HepG2 (cell line): ENCODE measurements around the gene NARS2. TPM values are rescaled to one million over a fixed set of nuclear protein-coding genes. Genes with fewer than 3 reads are reported as not detected.

Experiments
- E2F5 ChIP-seq: sonication (generic); formaldehyde crosslinking; conservative IDR thresholded peaks from 2 replicates; pipeline ENCODE4 v1.4.0; 2020; ENCODE audit warnings: missing genetic modification reagents
- EP300 ChIP-seq, 3 experiments: sonication (generic) in 1 of 3; formaldehyde crosslinking in 1 of 3; IDR thresholded peaks; 2 replicates each; pipeline versions ENCODE4 v1.5.1 to v1.6.1; 2011 to 2020; ENCODE audit warnings: low read depth in 2 of 3, low read length in 2 of 3, borderline replicate concordance in 1 of 3, improper control_type of control experiment in 1 of 3, mild to moderate bottlenecking in 1 of 3, missing genetic modification reagents in 1 of 3, moderate library complexity in 1 of 3
- FOXJ3 ChIP-seq: sonication (generic); formaldehyde crosslinking; IDR thresholded peaks from 2 replicates; pipeline ENCODE4 v1.4.0; 2020; ENCODE audit warnings: missing genetic modification reagents, mild to moderate bottlenecking, borderline replicate concordance
- FOXK2 ChIP-seq: fragments of 450-650 bp; IDR thresholded peaks from 2 replicates; pipeline ENCODE4 v1.6.1; 2016
- FOXM1 ChIP-seq: sonication (generic); formaldehyde crosslinking; IDR thresholded peaks from 2 replicates; pipeline ENCODE4 v1.5.0; 2020; ENCODE audit warnings: missing genetic modification reagents
- GFI1 ChIP-seq: sonication (generic); formaldehyde crosslinking; IDR thresholded peaks from 2 replicates; pipeline ENCODE4 v1.5.0; 2020; ENCODE audit warnings: missing genetic modification reagents, mild to moderate bottlenecking, borderline replicate concordance
- HDAC6 ChIP-seq: fragments of 200-600 bp; sonication (generic); IDR thresholded peaks from 2 replicates; pipeline ENCODE4 v1.7.0; 2017; ENCODE audit warnings: mild to moderate bottlenecking, antibody characterized with exemption, low read length, low read depth
- HOXA5 ChIP-seq: sonication (generic); formaldehyde crosslinking; IDR thresholded peaks from 2 replicates; pipeline ENCODE4 v1.4.0; 2020; ENCODE audit warnings: missing genetic modification reagents
- JARID2 ChIP-seq: sonication (generic); formaldehyde crosslinking; IDR thresholded peaks from 2 replicates; pipeline ENCODE4 v1.8.1; 2023; ENCODE audit warnings: missing genetic modification reagents, inconsistent platforms; ENCODE audit not compliant: insufficient replicate concordance
- MXI1 ChIP-seq: IDR thresholded peaks from 3 replicates; pipeline ENCODE4 v1.6.1; 2012; ENCODE audit warnings: low read depth, low read length, inconsistent platforms, borderline replicate concordance
- PATZ1 ChIP-seq: sonication (generic); formaldehyde crosslinking; IDR thresholded peaks from 2 replicates; pipeline ENCODE4 v1.4.0; 2020; ENCODE audit warnings: missing genetic modification reagents
- PAXIP1 ChIP-seq: sonication (generic); formaldehyde crosslinking; conservative IDR thresholded peaks from 2 replicates; pipeline ENCODE4 v1.4.0; 2020; ENCODE audit warnings: mild to moderate bottlenecking, missing genetic modification reagents, moderate library complexity
- PPARG ChIP-seq: conservative IDR thresholded peaks from 2 replicates; pipeline ENCODE4 v1.6.1; 2016; ENCODE audit warnings: missing biosample characterization, missing genetic modification reagents
- RELA ChIP-seq: sonication (generic); formaldehyde crosslinking; IDR thresholded peaks from 2 replicates; pipeline ENCODE4 v1.4.0; 2020; ENCODE audit warnings: missing genetic modification reagents
- SAP130 ChIP-seq: IDR thresholded peaks from 2 replicates; pipeline ENCODE4 v1.6.1; 2016; ENCODE audit warnings: low read depth
- SOX13 ChIP-seq, 3 experiments: fragments of 450-650 bp in 1 of 3; sonication (generic) in 1 of 3; formaldehyde crosslinking in 1 of 3; IDR thresholded peaks in 2 of 3; conservative IDR thresholded peaks in 1 of 3; 2 replicates each; pipeline versions ENCODE4 v1.5.0 to v1.6.1; 2016 to 2020; ENCODE audit warnings: antibody characterized with exemption in 1 of 3, mild to moderate bottlenecking in 1 of 3, missing compliant biosample characterization in 1 of 3, missing genetic modification reagents in 1 of 3, moderate library complexity in 1 of 3
- SOX5 ChIP-seq: IDR thresholded peaks from 2 replicates; pipeline ENCODE4 v1.6.1; 2016; ENCODE audit warnings: borderline replicate concordance
- SOX6 ChIP-seq, 2 experiments: fragments of 450-650 bp in 1 of 2; sonication (generic) in 1 of 2; formaldehyde crosslinking in 1 of 2; IDR thresholded peaks; 2 replicates each; pipeline versions ENCODE4 v1.4.0 to v1.6.1; 2017 to 2020; ENCODE audit warnings: antibody characterized with exemption in 1 of 2, mild to moderate bottlenecking in 1 of 2, missing genetic modification reagents in 1 of 2
- SP5 ChIP-seq: IDR thresholded peaks from 2 replicates; pipeline ENCODE4 v1.6.1; 2016; ENCODE audit warnings: low read depth, borderline replicate concordance
- ZNF224 ChIP-seq: sonication (generic); formaldehyde crosslinking; IDR thresholded peaks from 2 replicates; pipeline ENCODE4 v1.5.0; 2020; ENCODE audit warnings: mild to moderate bottlenecking, missing genetic modification reagents
- ZNF225 ChIP-seq: sonication (generic); formaldehyde crosslinking; IDR thresholded peaks from 2 replicates; pipeline ENCODE4 v1.4.0; 2020; ENCODE audit warnings: mild to moderate bottlenecking, missing genetic modification reagents
- ZNF333 ChIP-seq: sonication (generic); formaldehyde crosslinking; IDR thresholded peaks from 2 replicates; pipeline ENCODE4 v1.4.0; 2020; ENCODE audit warnings: mild to moderate bottlenecking, missing genetic modification reagents, borderline replicate concordance
- ZNF746 ChIP-seq: sonication (generic); formaldehyde crosslinking; IDR thresholded peaks from 2 replicates; pipeline ENCODE4 v1.8.0; 2022; ENCODE audit warnings: mild to moderate bottlenecking, missing genetic modification reagents
- polyA plus RNA-seq, 8 experiments: library from polyadenylated mRNA; depleted of rRNA in 3 of 8; stranded (reverse) in 7 of 8; unstranded in 1 of 8; fragments of >200 nt; fragmentation: Illumina TruSeq in 4 of 8; extraction: Trizol in 4 of 8; gene quantifications; 2 replicates each; pipeline versions ENCODE4 v1.2.1 to v1.2.3, GENCODE V29; 2011 to 2016; ENCODE audit warnings: low read depth in 4 of 8, missing spikeins in 1 of 8, mixed read lengths in 1 of 8; ENCODE audit not compliant: insufficient read depth in 1 of 8
- total RNA-seq, 5 experiments: library from RNA; depleted of rRNA; stranded (reverse); fragments of >200 nt; fragmentation: Illumina TruSeq; extraction: Trizol; gene quantifications; 2 replicates each; pipeline ENCODE4 v1.2.3, GENCODE V29; 2016; ENCODE audit warnings: low read depth in 1 of 5

NARS2 gene
- total and polyA plus RNA-seq, 2 of the 13 experiments (the other 11 are each of a cell fraction or from before 2014, with no cell fraction given), result 45.9 to 65.0 TPM

GRCh38 chr11:78560826-78561484, 13.7 kb downstream of the NARS2 start (continued):
- TF ChIP-seq PAXIP1 (CRISPR knock-in tag) (peak; percentile 65), PPARG (CRISPR knock-in tag) (0 out of 2 replicates have a peak, but pooled peaks have one; percentile 7), PATZ1 (peak; percentile 32; the same call in 1 of the 2 replicates), FOXJ3 (peak; percentile 23; the same call in 1 of the 2 replicates), MXI1 (no peak), EP300 (IDR thresholded peaks at IDR 0.05; ENCODE audit: low read depth in 2 of 2, low read length in 2 of 2) (0 out of 4 replicates have a peak, but pooled peaks of 1 of the 2 experiments have one; percentile 34), EP300 (CRISPR knock-in tag; IDR thresholded peaks at IDR 0.05; ENCODE audit: borderline replicate concordance) (no peak), ZNF225 (CRISPR knock-in tag) (no peak), FOXM1 (no peak), FOXK2 (no peak), SOX5 (CRISPR knock-in tag) (peak; percentile 89), HOXA5 (CRISPR knock-in tag) (no peak), ZNF224 (no peak), ZNF333 (CRISPR knock-in tag) (no peak), SOX13 (IDR thresholded peaks at IDR 0.05) (peak; percentile 60; the same call in 1 of the 2 replicates), SOX13 (CRISPR knock-in tag; conservative IDR thresholded peaks at IDR 0.05 in 1 of 2, IDR thresholded peaks at IDR 0.05 in 1 of 2) (peak in 1 of 2 experiments; percentile 94; a peak in 2 of 4 replicates), SP5 (CRISPR knock-in tag) (0 out of 2 replicates have a peak, but pooled peaks have one; percentile 23), HDAC6 (no peak), E2F5 (CRISPR knock-in tag) (no peak), RELA (CRISPR knock-in tag) (no peak), ZNF746 (CRISPR knock-in tag) (no peak), SOX6 (IDR thresholded peaks at IDR 0.05) (no peak), SOX6 (CRISPR knock-in tag; IDR thresholded peaks at IDR 0.05) (peak; percentile 84), SAP130 (CRISPR knock-in tag) (peak; percentile 10; the same call in 1 of the 2 replicates), JARID2 (CRISPR knock-in tag) (no peak), GFI1 (0 out of 2 replicates have a peak, but pooled peaks have one; percentile 24)
